ENCODE data around the gene KCNG1.

- TF ChIP-seq CTCF (IDR thresholded peaks at IDR 0.05): no peak
- no peak for TF ChIP-seq EZH2 (IDR thresholded peaks at IDR 0.05; ENCODE audit: borderline replicate concordance, insufficient read depth, low read depth, low read length, poor library complexity, severe bottlenecking)
Observed at GRCh38 chr20:50993876-50994275, 29.0 kb downstream of the KCNG1 start.
